PC-9 (cell line): Measurements from ENCODE around the gene MTOR. TPM values are rescaled to one million over a fixed set of nuclear protein-coding genes. Genes with fewer than 3 reads are reported as not detected.

ENCODE experiments used
- BruUV-seq: library from RNA; stranded (reverse); fragments of 400-500 nt; replicated peaks from 2 replicates; lab custom pipeline; 2021; lab: Mats Ljungman, UMichigan
- CTCF ChIA-PET: fragments of 300-600 bp; sonication (Branson Sonifier 250); formaldehyde crosslinking; loops from one replicate; lab custom pipeline; 2022; ENCODE audit warnings: antibody characterized with exemption; lab: Charles Lee
- POLR2A ChIA-PET: fragments of 300-600 bp; sonication (Branson Sonifier 250); formaldehyde crosslinking; loops from one replicate; lab custom pipeline; 2022; ENCODE audit warnings: antibody characterized with exemption; ENCODE audit not compliant: unreplicated experiment; lab: Charles Lee
- DNase-seq, 2 experiments: peaks; one replicate each; pipeline versions ENCODE4 v3.0.0 to v3.0.0-alpha.2; 2015 to 2022; ENCODE audit warnings: mixed read lengths in 1 of 2
- H2AFZ ChIP-seq: fragments of 200-600 bp; sonication (generic); 2 replicates; pipeline ENCODE4 v1.8.1; 2017; ENCODE audit warnings: antibody characterized with exemption
- H3F3A ChIP-seq: fragments of 200-600 bp; sonication (generic); 2 replicates; pipeline ENCODE4 v1.8.1; 2017; ENCODE audit warnings: antibody characterized with exemption, mild to moderate bottlenecking, low read depth; ENCODE audit not compliant: insufficient read depth
- H3K27ac ChIP-seq: fragments of 200-600 bp; sonication (generic); 2 replicates; pipeline ENCODE4 v1.6.1; 2016; ENCODE audit warnings: mixed run types
- H3K27me3 ChIP-seq: fragments of 200-600 bp; sonication (generic); 2 replicates; pipeline ENCODE4 v1.6.1; 2016; ENCODE audit warnings: low read depth, mixed run types; ENCODE audit not compliant: insufficient read depth
- H3K36me3 ChIP-seq: fragments of 200-600 bp; sonication (generic); 2 replicates; pipeline ENCODE4 v1.6.1; 2016; ENCODE audit warnings: low read depth, mixed run types
- H3K4me1 ChIP-seq: fragments of 200-600 bp; sonication (generic); replicated peaks from 2 replicates; pipeline ENCODE4 v1.6.1; 2016; ENCODE audit warnings: mixed run types; ENCODE audit not compliant: insufficient read depth
- H3K4me2 ChIP-seq: fragments of 200-600 bp; sonication (generic); 2 replicates; pipeline ENCODE4 v1.6.1; 2017; ENCODE audit warnings: mixed run types
- H3K4me3 ChIP-seq: fragments of 200-600 bp; sonication (generic); 2 replicates; pipeline ENCODE4 v1.6.1; 2016; ENCODE audit warnings: mixed run types
- H3K79me2 ChIP-seq: fragments of 200-600 bp; sonication (generic); 2 replicates; pipeline ENCODE4 v1.6.1; 2017; ENCODE audit warnings: low read depth, mixed run types
- H3K9me2 ChIP-seq: fragments of 200-600 bp; sonication (generic); 2 replicates; pipeline ENCODE4 v1.8.1; 2017; ENCODE audit warnings: mild to moderate bottlenecking; ENCODE audit not compliant: insufficient read depth
- H3K9me3 ChIP-seq: fragments of 200-600 bp; sonication (generic); 2 replicates; pipeline ENCODE4 v1.8.1; 2016; ENCODE audit warnings: low read depth; ENCODE audit not compliant: insufficient read depth
- H4K20me1 ChIP-seq: fragments of 200-600 bp; sonication (generic); 2 replicates; pipeline ENCODE4 v1.8.1; 2017; ENCODE audit not compliant: insufficient read depth
- EZH2 ChIP-seq: fragments of 200-600 bp; sonication (generic); IDR thresholded peaks from 2 replicates; pipeline ENCODE4 v1.8.0; 2017; ENCODE audit warnings: antibody characterized with exemption, low read depth
- intact Hi-C: fragments of 100-400 bp; cut with micrococcal nuclease; formaldehyde crosslinking; loops from one replicate; pipeline ENCODE4 v1.10.0; 2022; ENCODE audit not compliant: unreplicated experiment
- total RNA-seq: library from RNA; stranded (reverse); gene quantifications from 2 replicates; pipeline ENCODE4 v1.2.3, GENCODE V29; 2021
- TF ChIP-seq, protein P1 (sequence below): fragments of 200-600 bp; sonication (generic); conservative IDR thresholded peaks from 2 replicates; pipeline ENCODE4 v1.6.1; 2017; ENCODE audit warnings: mixed run types, antibody characterized with exemption, mild to moderate bottlenecking, moderate library complexity

The MTOR gene
- total RNA-seq, 1 experiment from 2014 or later = 37.4 TPM

DNA sequence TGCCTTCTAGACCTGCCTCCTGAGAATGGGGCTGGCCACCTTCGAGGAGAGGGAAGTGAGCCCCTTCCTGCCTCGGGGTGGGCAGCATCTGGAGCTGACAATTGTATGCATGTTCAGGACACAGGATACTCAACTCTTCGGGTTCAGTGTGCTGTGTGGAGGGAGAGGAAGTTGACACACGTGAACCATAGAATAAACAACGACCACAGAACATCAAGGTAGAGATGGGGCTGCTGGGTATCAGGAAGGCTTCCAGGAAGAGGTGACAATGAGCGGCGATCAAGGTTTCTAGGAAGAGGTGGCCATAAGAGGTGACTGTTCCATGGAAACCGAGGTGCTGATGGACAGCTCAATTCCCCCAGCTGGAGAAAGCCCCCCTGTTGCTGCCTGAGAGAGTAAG lies 32.6 kb upstream of the MTOR start:
- H3K4me2 ChIP-seq = no peak overlapping the region
- ChIA-PET POLR2A (no interaction called here), CTCF (no interaction called here)
- no peaks in the 10 kb centered on the region for H4K20me1 ChIP-seq
- intact Hi-C loops = no loop called here
- no peak overlapping the region for H2AFZ ChIP-seq
- H3F3A ChIP-seq = no peaks in the 10 kb centered on the region
- H3K36me3 ChIP-seq = no peaks in the 10 kb centered on the region
- H3K27ac ChIP-seq = no peak overlapping the region
- H3K27me3 ChIP-seq = no peaks in the 10 kb centered on the region
- no peaks in the 10 kb centered on the region for H3K9me3 ChIP-seq
- TF ChIP-seq, protein P1, sequence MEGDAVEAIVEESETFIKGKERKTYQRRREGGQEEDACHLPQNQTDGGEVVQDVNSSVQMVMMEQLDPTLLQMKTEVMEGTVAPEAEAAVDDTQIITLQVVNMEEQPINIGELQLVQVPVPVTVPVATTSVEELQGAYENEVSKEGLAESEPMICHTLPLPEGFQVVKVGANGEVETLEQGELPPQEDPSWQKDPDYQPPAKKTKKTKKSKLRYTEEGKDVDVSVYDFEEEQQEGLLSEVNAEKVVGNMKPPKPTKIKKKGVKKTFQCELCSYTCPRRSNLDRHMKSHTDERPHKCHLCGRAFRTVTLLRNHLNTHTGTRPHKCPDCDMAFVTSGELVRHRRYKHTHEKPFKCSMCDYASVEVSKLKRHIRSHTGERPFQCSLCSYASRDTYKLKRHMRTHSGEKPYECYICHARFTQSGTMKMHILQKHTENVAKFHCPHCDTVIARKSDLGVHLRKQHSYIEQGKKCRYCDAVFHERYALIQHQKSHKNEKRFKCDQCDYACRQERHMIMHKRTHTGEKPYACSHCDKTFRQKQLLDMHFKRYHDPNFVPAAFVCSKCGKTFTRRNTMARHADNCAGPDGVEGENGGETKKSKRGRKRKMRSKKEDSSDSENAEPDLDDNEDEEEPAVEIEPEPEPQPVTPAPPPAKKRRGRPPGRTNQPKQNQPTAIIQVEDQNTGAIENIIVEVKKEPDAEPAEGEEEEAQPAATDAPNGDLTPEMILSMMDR = no peak
- no peak for TF ChIP-seq EZH2
- DNase-seq = no peak
- no peak overlapping the region for H3K4me3 ChIP-seq
- BruUV-seq = no TSS peak
- no peaks in the 10 kb centered on the region for H3K79me2 ChIP-seq
- H3K9me2 ChIP-seq = no peaks in the 10 kb centered on the region
- no peaks in the 10 kb centered on the region for H3K4me1 ChIP-seq

DNA sequence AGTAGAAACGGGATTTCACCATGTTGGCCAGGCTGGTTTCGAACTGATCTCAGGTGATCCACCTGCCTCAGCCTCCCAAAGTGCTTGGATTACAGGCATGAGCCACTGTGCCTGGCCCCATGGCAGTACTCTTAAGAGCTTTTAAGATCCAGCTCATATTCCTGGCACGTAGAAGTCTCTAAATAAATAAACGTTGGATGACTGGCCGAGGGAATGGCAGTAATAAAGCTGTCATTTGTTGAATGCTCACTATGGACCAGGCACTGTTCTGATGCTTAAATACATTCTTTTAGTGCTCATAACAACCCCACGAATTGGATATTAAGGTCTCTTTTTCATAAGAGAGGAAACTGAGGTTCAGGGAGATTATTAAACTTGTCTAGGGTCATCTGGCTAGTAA lies 31.5 kb upstream of the MTOR start:
- CTCF ChIA-PET = no interaction called here
- no peak overlapping the region for H3K4me2 ChIP-seq
- no TSS peak for BruUV-seq

GRCh38 chr1:11291049-11291448 lies 28.7 kb upstream of the MTOR start:
- CTCF ChIA-PET = no interaction called here
- Histone ChIP-seq H3K4me3 (no peak overlapping the region), H2AFZ (no peak overlapping the region), H3K36me3 (no peaks in the 10 kb centered on the region), H3K27me3 (no peaks in the 10 kb centered on the region), H3K27ac (no peak overlapping the region), H3K9me3 (no peaks in the 10 kb centered on the region), H3F3A (no peaks in the 10 kb centered on the region), H3K4me1 (no peaks in the 10 kb centered on the region), H3K4me2 (no peak overlapping the region), H4K20me1 (no peaks in the 10 kb centered on the region), H3K79me2 (no peaks in the 10 kb centered on the region), H3K9me2 (no peaks in the 10 kb centered on the region)
- POLR2A ChIA-PET = no interaction called here
- intact Hi-C loops = no loop called here
- BruUV-seq = no TSS peak
- no peak for TF ChIP-seq EZH2
- TF ChIP-seq, protein P1 = no peak
- DNase-seq = no peak

More for the DNA sequence above, 31.5 kb upstream of the MTOR start:
- TF ChIP-seq, protein P1 = no peak
- no peak for TF ChIP-seq EZH2
- no peaks in the 10 kb centered on the region for H3K79me2 ChIP-seq
- POLR2A ChIA-PET = no interaction called here
- no peak overlapping the region for H2AFZ ChIP-seq
- intact Hi-C loops = no loop called here
- no peak overlapping the region for H3K4me3 ChIP-seq
- H3F3A ChIP-seq = no peaks in the 10 kb centered on the region
- H3K36me3 ChIP-seq = no peaks in the 10 kb centered on the region
- H4K20me1 ChIP-seq = no peaks in the 10 kb centered on the region
- no peaks in the 10 kb centered on the region for H3K9me3 ChIP-seq
- H3K27ac ChIP-seq = no peak overlapping the region
- no peaks in the 10 kb centered on the region for H3K9me2 ChIP-seq
- no peaks in the 10 kb centered on the region for H3K27me3 ChIP-seq
- no peak for DNase-seq
- H3K4me1 ChIP-seq = no peaks in the 10 kb centered on the region
